ELF-1 (cell line): ENCODE data around the gene VEGFC.

ENCODE experiments used
- DNase-seq: peaks from one replicate; pipeline ENCODE4 v3.0.0-alpha.2; 2016; ENCODE audit warnings: low read depth, low spot score

The VEGFC gene

GRCh38 chr4:176792326-176793059 lies at the start of gene VEGFC:
VEGFC (minus strand) TSS chr4:176792922; CDS start chr4:176792311, 611 bp downstream.
- peak; percentile 35 for DNase-seq

GRCh38 chr4:176841711-176842112 lies 49.0 kb upstream of the VEGFC start:
- DNase-seq: no peak

GRCh38 chr4:176840166-176840565 lies 47.4 kb upstream of the VEGFC start:
- DNase-seq: no peak

- no peak for DNase-seq
These were observed 46.9 kb upstream of the VEGFC start for GRCh38 chr4:176839656-176840055.

- DNase-seq: no peak
These were observed 46.1 kb upstream of the VEGFC start for GRCh38 chr4:176838601-176839433.

GRCh38 chr4:176837169-176837895 lies 44.6 kb upstream of the VEGFC start:
- DNase-seq: no peak

- DNase-seq: no peak
These were observed 41.8 kb upstream of the VEGFC start for GRCh38 chr4:176834531-176834930.

- DNase-seq: no peak
These were observed 40.9 kb upstream of the VEGFC start for GRCh38 chr4:176833400-176834175.

GRCh38 chr4:176830971-176831370 lies 38.2 kb upstream of the VEGFC start:
- no peak for DNase-seq

- DNase-seq: no peak
These were observed 32.9 kb upstream of the VEGFC start for GRCh38 chr4:176825586-176825985.

- DNase-seq: no peak
These were observed 32.1 kb upstream of the VEGFC start for GRCh38 chr4:176824645-176825366.

GRCh38 chr4:176818531-176818930 lies 25.8 kb upstream of the VEGFC start:
- no peak for DNase-seq

GRCh38 chr4:176817204-176817603 lies 24.5 kb upstream of the VEGFC start:
- no peak for DNase-seq

GRCh38 chr4:176814770-176815169 lies 22.0 kb upstream of the VEGFC start:
- no peak for DNase-seq

- no peak for DNase-seq
These were observed 17.9 kb upstream of the VEGFC start for GRCh38 chr4:176810481-176811249.

- no peak for DNase-seq
These were observed 14.2 kb upstream of the VEGFC start for GRCh38 chr4:176806778-176807375.

- DNase-seq: no peak
These were observed 12.4 kb upstream of the VEGFC start for GRCh38 chr4:176805155-176805554.

- no peak for DNase-seq
These were observed 8.3 kb upstream of the VEGFC start for GRCh38 chr4:176800891-176801534.

GRCh38 chr4:176799653-176800052 lies 6.9 kb upstream of the VEGFC start:
- no peak for DNase-seq
